HG02885 (cell line): ENCODE data around the gene PDE6C.

ENCODE experiments used
- ATAC-seq: cut with Tn5 transposase; IDR thresholded peaks from one replicate; pipeline ENCODE4 v1.9.1; 2021; ENCODE audit warnings: mild to moderate bottlenecking; ENCODE audit not compliant: unreplicated experiment, poor library complexity

Gene PDE6C

DNA sequence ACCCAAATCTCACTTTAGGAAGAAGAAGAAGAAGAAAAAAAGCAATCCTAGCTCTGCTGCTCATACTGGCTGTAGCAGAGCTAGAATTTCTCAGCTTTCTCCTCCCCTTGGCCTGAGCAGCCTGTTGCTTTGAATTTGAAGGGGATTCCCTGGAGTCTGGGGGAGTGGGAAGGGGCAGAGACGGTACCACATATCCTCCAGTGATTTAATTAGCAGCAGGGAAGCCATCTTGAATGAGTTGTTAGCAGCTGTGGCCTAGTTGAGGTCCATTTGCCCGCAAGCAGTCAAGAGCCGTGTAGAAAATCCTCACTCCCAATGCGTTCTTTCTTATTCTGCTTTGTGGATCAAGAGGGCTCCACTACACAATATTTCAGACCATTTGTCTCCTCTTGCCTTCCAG is 16.5 kb downstream of the PDE6C start:
- ATAC-seq, result no peak

DNA sequence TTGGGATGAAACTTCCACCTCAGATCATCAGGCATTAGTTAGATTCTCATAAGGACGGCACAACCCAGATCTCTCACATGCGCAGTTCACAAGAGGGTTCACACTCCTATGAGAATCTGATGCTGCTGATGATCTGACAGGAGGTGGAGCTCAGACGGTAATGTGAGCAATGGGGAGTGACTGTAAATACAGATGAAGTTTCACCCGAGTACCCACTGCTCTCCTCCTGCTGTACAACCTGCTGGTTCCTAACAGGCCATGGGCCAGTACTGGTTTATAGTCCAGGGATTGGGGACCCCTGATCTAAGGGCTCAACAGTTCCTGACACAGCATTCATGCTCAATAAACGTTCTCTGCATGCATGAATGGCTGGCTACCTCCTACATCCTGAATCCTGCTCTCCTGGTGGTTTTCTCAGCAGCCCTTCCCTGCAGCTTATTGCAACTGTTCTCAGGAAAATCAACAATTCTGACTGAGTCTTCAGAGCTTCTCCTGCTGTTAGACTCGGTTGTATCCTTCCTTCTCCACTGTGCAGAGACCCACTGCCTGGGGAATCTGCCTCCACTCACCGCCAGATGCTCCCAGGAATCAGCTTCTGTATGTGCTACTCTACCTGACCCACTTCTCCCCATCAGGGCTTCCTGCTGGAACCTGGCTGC is 17.4 kb downstream of the PDE6C start:
- no peak for ATAC-seq

DNA sequence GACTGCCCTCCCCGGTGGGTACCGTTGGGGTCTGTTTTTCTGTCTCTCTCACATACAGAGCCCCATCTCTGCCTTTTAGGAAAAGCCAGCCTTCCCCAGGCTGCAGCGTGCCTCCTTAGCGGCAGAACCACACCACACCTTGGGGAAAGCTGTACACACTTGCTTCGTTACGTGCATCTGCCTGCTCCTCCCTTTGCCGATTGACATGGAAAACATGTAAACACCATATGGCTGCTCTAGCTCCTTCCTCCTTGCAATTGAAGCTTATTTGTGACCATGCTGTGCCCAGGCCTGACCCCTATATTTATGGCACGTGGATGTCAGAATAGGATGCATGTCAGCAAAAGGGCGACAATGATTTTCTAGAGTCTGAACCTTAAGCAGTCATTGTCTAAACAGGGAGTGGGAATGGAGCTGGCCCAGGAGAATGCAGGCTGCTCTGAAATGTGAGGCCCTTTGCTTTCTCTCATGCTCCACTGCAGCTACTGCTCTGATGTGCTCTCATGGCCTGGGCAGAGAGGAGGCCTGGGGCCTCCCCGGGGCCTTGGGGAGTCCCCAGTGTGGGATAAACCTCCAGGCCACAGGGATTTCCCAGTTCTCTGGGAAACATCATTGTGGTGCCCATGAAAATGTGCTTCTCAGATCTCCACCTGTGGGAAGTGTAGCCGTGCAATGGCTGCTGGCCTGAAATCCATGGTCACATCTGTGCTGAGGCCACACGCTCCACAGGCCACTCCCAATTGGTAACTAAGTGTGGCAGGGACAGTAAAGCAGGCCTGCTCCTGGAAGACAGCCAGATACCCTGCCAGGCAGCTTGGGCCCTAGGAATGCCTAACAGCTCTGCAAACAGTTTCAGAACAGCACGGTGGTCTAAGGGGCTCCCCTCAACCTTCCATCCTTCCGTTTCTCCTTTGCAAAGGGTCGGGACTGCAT is 18.6 kb downstream of the PDE6C start:
- no peak for ATAC-seq

DNA sequence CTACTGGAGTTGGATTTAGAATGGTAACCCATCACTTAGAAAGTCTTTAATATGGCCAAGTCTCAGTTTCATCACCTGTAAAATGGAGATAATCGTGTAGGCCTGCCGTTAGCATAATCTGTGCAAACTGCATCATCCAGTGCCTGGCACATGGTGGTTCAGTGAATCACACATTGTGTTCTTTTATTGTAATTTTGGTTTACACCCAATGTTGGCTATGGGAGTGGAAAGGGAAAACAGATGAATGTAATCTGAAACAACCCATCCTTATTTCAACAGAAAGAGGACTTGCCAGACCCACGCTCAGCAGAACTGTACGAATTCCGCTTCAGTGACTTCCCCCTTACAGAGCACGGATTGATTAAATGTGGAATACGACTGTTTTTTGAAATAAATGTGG is 27.5 kb downstream of the PDE6C start:
- ATAC-seq, result no peak

DNA sequence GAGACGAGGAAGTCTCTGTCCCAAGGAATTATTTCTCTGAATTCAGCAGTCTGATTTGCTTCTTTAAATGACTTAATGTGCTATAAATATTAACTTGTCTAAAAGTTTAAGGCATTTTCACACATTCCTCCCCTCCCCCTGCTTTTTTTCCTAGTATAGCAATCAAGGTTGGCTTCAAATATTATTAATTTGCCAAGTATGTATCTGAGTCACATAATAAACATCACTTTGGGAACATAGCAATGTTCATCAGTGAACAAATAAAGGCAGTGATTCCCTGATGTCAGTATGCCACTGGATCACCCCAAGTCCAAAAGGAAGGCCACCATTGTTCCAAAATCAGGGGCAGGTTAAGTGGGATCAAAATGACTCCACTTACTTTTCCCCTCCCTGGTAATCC is 40.5 kb downstream of the PDE6C start:
- no peak for ATAC-seq

DNA sequence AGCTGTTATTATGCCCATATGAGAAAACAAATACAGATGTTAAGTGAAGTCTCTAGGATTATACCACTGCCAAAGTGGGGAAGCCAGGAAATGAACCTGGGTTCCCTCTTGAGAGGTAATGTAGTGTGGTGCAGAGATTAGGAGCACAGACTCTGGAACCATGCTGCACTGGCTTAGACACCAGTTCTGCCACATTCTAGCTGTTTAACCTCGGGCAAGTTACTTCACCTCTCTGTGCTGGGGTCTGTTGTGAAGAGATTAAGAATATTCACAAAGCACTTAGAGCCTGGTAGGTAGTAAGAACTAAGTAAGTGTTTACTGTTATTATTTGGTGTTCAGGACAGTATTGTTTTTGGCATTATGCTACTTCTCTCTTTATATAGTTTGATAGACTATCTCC is 41.9 kb downstream of the PDE6C start:
- ATAC-seq, result no peak

DNA sequence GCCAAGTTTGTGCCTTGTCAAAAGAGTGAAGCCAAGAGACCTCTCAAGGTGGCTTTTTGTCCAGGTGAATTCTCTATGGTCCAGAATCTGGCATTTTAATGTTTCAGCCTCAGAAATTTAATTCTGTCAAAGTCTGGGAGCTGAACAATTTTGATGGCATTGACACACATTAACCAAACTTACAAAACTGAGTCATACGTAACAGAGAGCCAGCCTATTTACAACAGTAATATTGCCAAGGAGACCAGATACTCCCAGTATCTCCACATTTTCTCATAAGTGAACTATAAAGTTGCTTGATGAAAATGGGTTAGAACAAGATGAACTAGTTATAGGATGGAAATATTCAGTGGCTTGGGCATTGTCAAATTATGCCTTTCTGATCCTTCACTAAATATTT is 43.8 kb downstream of the PDE6C start:
- no peak for ATAC-seq

DNA sequence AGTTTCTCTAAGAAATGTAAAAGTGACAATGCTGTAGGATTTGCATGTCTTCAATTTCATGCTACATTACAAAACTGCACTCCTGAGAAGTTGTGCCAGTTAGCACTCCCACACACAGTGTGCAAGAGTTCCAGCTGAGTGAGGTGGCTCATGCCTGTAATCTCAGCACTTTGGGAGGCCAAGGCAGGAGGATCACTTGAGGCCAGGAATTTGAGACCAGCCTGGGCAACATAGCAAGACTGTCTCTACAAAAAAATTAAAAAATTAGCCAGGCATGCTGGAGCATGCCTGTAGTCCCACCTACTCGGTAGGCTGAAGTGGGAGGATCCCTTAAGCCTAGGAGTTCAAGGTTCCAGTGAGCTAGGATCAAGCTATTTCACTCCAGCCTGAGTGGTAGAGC is 45.4 kb downstream of the PDE6C start:
- ATAC-seq, result no peak

DNA sequence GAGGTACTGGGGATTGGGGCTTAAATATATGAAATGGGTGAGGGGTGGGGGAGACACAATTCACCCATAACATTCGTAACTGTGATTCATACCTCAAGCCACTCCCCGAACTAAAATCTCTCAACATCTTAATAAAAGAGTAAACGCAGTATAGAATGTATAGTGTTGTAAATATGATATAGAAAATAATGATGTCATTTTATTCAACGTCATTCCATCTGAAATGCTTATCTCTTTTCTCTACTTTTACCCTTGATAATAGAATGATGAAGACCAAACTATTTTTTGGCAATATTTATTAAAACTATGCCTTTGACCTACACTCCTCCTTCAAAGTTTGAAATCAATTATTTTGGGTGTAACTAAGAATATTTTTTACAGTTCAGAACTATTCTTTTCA is 53.7 kb downstream of the PDE6C start:
- ATAC-seq, result no peak

DNA sequence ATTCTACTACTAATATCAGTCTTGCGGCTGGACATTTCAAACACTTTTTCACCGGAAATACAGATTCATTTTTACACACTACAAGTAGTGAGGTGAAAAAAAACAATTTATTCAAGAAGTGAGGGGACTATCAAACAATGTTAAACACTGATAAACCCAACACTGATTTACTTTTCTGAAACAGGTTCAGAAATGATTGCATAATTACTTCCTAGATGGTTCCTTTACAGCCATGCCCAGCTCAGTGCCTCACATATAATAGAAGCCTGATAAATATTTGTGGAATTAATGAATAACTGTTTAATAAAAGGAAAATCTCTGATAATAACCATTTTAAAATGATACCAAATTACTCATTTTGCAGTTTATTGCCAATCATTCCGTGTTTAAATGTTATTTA is 55.5 kb downstream of the PDE6C start:
- no peak for ATAC-seq

DNA sequence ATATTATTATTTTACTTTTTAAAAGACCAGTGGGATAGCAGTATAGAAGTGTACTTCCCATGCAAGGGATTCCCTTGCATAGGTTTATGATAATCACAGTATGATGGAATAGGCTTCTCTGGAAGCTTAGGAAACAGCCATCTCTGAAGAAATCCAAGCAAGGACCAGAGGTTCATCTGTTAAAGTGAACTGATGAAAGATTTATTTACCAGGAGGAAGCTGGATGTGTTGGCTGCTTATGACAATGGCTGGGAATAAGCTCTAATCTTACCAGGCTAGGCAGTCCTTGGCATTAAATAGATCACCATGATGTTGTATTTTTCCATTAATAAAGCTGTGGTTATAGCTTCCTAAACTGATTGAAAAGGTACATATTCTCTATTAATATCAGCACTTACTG is 58.0 kb downstream of the PDE6C start:
- ATAC-seq, result no peak

DNA sequence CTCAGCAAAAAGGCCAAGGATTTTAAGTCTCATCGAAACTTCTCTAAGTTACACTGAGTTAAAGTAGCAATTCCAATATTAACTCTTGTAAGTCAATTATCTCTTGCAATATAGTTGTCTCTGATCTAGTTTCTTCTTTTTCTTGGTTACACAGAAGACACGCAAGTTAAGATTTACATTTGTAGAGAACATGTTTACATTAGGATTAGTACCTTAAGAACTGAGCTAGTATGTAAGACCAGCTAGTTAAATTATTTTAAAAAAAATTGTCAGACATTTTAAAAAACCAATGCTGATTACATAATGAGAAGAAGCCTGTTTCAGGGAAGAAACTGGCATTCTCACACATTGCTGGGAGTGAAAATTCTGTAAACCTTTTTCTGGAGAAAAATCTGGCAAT is 58.7 kb downstream of the PDE6C start:
- ATAC-seq, result no peak

DNA sequence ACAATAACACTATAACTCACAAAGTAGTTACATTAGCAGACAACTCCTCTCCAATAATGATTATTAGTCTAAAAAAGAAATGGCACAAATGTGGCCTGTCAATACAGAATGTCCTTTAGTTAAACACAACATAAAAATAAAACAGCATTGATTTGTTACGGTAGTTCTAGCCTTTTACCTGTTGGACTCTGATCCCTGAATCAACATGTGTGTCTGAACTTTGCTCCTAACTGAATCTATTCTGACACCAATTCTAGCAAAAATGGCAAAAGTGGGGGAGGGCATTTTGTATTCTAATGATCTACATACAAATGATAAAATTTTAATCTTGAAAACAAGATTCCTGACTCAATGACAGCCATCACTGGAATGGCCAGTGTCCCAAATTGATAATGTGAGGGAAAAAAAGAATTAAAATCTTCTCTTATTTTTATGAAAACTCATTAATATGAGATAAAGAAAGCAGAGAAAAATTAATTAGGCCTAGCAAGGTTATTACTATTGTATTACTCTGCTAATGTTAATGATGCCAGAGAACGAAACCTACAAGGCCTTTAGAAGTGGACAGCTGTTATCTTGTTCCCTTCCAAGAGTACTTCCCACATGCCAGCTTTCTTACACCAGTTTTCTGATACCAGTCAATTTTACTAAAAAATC is 59.8 kb downstream of the PDE6C start:
- ATAC-seq, result no peak

DNA sequence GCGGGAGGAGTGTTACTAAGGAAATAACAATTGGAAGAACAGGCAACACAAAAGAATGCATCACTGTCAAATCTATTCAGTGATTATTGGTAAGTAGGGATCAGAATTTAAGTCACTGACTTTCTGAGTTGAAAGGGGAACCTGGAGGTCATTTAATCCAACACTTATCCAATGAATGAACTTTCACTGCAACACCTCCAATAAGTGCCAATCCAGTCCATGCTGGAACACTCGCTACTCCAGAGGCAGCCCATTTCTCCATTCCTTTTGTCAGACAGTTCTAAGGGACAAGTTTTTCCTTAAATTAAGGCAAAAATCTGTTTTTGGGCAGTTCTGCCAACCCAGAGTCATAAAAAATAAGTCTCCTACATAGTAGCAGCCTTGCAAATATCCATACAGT is 60.6 kb downstream of the PDE6C start:
- no peak for ATAC-seq

DNA sequence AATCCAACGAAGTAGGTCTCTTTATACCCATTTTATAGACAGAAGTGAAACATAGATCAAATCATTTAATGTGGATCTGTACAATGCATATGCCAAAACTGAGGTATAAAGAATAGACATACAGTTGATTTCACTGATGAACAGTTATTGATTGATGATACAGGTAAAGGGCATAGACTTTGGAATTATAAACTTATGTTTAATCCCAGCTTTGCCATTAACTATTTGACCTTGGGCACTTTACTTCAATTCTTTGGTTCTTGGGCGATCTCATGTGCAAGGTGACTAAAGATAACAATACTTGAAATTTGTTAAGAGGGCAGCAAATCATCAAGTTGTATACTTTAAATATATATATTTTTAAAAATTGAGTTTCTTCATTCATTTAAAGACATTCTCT is 61.5 kb downstream of the PDE6C start:
- ATAC-seq, result no peak

DNA sequence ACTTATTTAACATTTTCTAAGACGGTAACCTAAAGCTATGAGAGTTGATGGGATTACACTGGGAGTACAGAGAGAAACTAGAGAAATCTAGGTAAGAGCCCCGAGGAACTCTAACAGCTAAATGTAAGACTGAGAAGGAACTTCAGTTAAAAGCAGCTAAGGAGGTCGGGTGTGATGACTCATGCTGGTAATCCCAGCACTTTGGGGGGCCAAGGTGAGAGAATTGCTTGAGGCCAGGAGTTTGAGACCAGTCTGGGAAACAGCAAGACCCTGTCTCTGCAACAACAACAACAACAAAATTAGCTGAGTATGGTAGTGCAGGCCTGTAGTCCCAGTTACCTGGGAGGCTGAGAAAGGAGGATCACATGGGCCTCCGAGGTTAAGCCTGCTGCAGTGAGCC is 66.0 kb downstream of the PDE6C start:
- ATAC-seq, result no peak

DNA sequence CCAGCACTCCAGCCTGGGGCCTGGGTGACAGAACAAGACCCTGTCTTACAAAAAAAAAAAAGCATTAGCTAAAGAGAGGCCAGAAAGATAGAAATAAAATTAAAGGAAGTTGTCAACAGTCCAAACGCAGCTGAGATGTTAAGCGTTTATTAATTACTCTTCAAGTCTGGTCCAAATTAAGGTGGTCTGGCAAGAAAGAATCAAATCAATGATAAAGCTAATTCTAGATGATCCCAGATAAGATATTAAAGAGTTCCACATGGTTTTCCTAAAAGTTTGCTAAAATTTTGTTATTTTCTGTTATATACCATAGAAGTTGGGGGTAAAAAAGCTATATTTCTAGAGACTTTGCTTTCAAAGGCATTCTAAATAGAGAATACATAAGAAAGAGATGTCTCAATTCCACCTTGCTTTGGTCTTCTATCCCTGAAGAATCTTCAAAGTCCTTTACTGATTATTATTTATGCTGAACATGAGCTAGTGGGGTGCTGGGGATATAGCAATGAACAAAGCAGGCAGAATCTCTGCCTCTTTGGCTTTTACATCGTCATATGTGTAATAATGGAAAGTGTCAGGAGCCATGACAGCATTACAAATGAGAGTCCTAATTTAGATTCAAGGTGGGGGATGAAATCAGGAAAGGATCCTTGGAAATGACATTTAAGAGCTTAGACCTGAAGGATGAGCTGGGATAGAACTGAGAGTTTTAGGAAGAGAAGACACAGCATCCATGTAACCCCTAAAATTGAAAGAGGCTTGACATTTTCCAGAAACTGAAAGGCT is 66.7 kb downstream of the PDE6C start:
- ATAC-seq, result no peak

DNA sequence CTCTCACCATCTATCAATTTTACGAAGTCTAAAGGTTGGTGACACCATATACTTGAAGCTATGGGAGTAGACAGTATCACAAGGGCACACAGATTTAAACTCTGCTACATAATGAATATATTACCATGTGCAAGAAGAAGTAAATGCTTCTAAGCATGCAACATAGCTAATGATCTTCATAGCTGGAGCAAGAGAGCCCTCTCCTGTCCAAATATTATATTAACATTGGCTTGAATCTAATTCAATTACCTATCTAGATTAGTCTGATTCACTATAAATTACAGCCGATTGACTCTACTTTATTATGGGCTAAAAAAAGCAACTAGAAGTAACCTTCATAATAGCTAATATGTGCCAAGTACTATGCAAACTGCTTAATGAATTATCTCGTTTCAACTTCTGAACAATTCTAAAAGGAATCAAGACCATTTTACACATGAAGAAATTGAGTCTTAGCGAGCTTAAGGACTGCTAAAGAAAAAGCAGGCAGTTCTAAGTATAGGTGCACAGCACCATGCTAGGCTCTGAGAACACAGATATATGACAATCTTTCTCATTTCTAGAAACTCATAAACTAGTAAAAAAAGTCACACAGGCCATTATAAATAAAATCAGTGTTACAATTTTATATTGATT is 68.2 kb downstream of the PDE6C start:
- ATAC-seq, result no peak

DNA sequence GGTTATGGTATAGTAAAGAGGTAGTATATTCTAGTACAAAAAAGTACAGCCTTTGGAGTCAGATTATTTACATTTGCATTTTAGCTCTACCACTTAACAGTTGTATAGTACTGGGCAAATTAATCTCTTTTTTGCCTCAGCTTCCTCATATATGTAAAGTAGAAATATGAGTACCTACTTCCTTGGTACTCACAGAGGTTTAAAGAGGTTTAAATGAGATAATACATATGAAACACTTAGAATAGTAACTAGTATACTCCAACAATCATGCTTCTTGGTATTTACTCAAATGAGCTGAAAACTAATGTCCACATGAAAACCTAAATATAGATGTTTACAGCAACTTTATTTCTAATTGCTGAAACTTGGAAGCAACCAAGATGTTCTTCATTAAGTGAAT is 75.4 kb downstream of the PDE6C start:
- no peak for ATAC-seq

DNA sequence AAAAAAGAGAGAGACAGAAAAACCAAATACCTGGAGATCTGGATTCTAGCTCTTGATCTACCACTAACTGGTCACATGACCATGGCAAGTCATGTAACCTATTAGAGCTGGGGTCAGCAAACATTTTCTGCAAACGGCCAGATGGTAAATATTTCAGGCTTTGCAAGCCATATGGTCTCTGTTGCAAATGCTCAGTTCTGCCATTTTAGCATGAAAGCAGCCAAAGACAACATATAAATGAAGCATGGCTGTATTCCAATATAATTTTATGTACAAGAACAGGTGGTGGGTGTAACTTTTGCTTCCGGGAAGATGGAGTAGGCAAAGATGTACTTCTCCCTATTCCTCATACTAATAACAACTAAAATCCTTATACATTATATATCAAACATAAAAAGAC is 83.4 kb downstream of the PDE6C start:
- no peak for ATAC-seq
